HEK293 (cell line): Measurements from ENCODE around the gene ALOX15.

ENCODE experiments used
- OVOL3 ChIP-seq: fragments of 450-650 bp; formaldehyde crosslinking; IDR thresholded peaks from 2 replicates; pipeline ENCODE4 v1.5.1; 2016; ENCODE audit warnings: missing biosample characterization, missing genetic modification characterization
- REST ChIP-seq: fragments of 450-650 bp; formaldehyde crosslinking; IDR thresholded peaks from 2 replicates; pipeline ENCODE4 v1.5.1; 2016; ENCODE audit warnings: missing biosample characterization, missing genetic modification characterization
- ZBTB11 ChIP-seq: fragments of 450-650 bp; formaldehyde crosslinking; conservative IDR thresholded peaks from 2 replicates; pipeline ENCODE4 v1.5.1; 2016; ENCODE audit warnings: low read depth, missing biosample characterization, missing genetic modification characterization
- ZEB2 ChIP-seq: fragments of 450-650 bp; formaldehyde crosslinking; IDR thresholded peaks from 2 replicates; pipeline ENCODE4 v1.5.1; 2016; ENCODE audit warnings: missing biosample characterization, missing genetic modification characterization
- ZNF133 ChIP-seq: fragments of 450-650 bp; formaldehyde crosslinking; IDR thresholded peaks from 2 replicates; pipeline ENCODE4 v1.5.1; 2016; ENCODE audit warnings: missing biosample characterization, missing genetic modification characterization
- ZNF138 ChIP-seq: fragments of 450-650 bp; formaldehyde crosslinking; IDR thresholded peaks from 2 replicates; pipeline ENCODE4 v1.5.1; 2016; ENCODE audit warnings: missing biosample characterization, missing genetic modification characterization, borderline replicate concordance
- ZNF221 ChIP-seq: fragments of 450-650 bp; formaldehyde crosslinking; IDR thresholded peaks from 2 replicates; pipeline ENCODE4 v1.5.1; 2017; ENCODE audit warnings: missing biosample characterization, missing genetic modification characterization, borderline replicate concordance
- ZNF239 ChIP-seq: fragments of 450-650 bp; formaldehyde crosslinking; IDR thresholded peaks from 2 replicates; pipeline ENCODE4 v1.5.1; 2016; ENCODE audit warnings: missing biosample characterization, missing genetic modification characterization
- ZNF488 ChIP-seq: fragments of 450-650 bp; formaldehyde crosslinking; IDR thresholded peaks from 2 replicates; pipeline ENCODE4 v1.5.1; 2016; ENCODE audit warnings: missing biosample characterization, missing genetic modification characterization
- TF ChIP-seq, protein P1 (sequence below): fragments of 450-650 bp; formaldehyde crosslinking; IDR thresholded peaks from 2 replicates; pipeline ENCODE4 v1.5.1; 2016; ENCODE audit warnings: missing biosample characterization, missing genetic modification characterization, borderline replicate concordance
- TF ChIP-seq, protein P2 (sequence below): fragments of 450-650 bp; formaldehyde crosslinking; IDR thresholded peaks from 2 replicates; pipeline ENCODE4 v1.5.1; 2016; ENCODE audit warnings: missing biosample characterization, missing genetic modification characterization
- TF ChIP-seq, protein P3 (sequence below): fragments of 450-650 bp; formaldehyde crosslinking; IDR thresholded peaks from 2 replicates; pipeline ENCODE4 v1.5.1; 2016; ENCODE audit warnings: missing biosample characterization, missing genetic modification characterization

DNA sequence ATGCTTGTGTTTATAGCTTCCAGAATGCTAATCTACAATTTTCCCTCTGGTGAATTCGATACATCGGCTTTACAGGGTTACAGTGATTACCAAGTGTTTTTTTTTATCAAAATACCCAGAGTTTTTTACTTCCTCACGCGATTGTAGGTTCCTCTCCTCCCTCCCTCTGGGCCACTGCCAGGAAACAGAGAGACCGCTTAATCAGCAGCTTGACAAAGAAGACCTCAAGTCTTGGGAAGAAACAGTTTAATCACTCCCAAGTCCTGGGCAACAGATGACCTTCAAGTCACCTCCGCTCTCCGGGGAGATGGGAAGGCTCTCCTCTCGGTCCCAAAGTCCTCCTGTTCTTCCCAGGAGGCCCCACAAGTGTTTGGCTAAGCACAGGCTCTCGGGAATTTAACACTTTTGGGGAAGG, 33.7 kb downstream of the ALOX15 start:
- TF ChIP-seq ZNF488 (no peak), OVOL3 (tag by site-specific recombination) (no peak), ZNF221 (tag by site-specific recombination) (no peak), ZNF239 (no peak), REST (tag by site-specific recombination) (no peak), ZNF138 (tag by site-specific recombination) (no peak), ZNF133 (tag by site-specific recombination) (no peak), ZBTB11 (no peak), ZEB2 (tag by site-specific recombination) (no peak)
- TF ChIP-seq, protein P1, sequence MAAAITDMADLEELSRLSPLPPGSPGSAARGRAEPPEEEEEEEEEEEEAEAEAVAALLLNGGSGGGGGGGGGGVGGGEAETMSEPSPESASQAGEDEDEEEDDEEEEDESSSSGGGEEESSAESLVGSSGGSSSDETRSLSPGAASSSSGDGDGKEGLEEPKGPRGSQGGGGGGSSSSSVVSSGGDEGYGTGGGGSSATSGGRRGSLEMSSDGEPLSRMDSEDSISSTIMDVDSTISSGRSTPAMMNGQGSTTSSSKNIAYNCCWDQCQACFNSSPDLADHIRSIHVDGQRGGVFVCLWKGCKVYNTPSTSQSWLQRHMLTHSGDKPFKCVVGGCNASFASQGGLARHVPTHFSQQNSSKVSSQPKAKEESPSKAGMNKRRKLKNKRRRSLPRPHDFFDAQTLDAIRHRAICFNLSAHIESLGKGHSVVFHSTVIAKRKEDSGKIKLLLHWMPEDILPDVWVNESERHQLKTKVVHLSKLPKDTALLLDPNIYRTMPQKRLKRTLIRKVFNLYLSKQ (tag by site-specific recombination) = no peak
- TF ChIP-seq, protein P2, sequence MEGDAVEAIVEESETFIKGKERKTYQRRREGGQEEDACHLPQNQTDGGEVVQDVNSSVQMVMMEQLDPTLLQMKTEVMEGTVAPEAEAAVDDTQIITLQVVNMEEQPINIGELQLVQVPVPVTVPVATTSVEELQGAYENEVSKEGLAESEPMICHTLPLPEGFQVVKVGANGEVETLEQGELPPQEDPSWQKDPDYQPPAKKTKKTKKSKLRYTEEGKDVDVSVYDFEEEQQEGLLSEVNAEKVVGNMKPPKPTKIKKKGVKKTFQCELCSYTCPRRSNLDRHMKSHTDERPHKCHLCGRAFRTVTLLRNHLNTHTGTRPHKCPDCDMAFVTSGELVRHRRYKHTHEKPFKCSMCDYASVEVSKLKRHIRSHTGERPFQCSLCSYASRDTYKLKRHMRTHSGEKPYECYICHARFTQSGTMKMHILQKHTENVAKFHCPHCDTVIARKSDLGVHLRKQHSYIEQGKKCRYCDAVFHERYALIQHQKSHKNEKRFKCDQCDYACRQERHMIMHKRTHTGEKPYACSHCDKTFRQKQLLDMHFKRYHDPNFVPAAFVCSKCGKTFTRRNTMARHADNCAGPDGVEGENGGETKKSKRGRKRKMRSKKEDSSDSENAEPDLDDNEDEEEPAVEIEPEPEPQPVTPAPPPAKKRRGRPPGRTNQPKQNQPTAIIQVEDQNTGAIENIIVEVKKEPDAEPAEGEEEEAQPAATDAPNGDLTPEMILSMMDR = no peak
- TF ChIP-seq, protein P3, sequence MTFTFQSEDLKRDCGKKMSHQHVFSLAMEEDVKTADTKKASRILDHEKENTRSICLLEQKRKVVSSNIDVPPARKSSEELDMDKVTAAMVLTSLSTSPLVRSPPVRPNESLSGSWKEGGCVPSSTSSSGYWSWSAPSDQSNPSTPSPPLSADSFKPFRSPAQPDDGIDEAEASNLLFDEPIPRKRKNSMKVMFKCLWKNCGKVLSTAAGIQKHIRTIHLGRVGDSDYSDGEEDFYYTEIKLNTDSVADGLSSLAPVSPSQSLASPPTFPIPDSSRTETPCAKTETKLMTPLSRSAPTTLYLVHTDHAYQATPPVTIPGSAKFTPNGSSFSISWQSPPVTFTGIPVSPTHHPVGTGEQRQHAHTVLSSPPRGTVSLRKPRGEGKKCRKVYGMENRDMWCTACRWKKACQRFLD = no peak
